HFF-Myc (cell line): ENCODE results near the gene IFI27L1.

Source experiments
- DNase-seq: peaks from one replicate; pipeline ENCODE4 v3.0.0-alpha.2; 2011; ENCODE audit warnings: low read depth; ENCODE audit errors: extremely low read depth
- H3K4me3 ChIP-seq: replicated peaks from 2 replicates; pipeline ENCODE4 v1.5.1; 2011; ENCODE audit warnings: low read depth, mild to moderate bottlenecking, control low read depth, low read length
- CTCF ChIP-seq: IDR thresholded peaks from 2 replicates; pipeline ENCODE4 v1.5.1; 2012; ENCODE audit warnings: mild to moderate bottlenecking, low read depth, low read length, control low read depth; ENCODE audit errors: missing control alignments

Gene IFI27L1

DNA sequence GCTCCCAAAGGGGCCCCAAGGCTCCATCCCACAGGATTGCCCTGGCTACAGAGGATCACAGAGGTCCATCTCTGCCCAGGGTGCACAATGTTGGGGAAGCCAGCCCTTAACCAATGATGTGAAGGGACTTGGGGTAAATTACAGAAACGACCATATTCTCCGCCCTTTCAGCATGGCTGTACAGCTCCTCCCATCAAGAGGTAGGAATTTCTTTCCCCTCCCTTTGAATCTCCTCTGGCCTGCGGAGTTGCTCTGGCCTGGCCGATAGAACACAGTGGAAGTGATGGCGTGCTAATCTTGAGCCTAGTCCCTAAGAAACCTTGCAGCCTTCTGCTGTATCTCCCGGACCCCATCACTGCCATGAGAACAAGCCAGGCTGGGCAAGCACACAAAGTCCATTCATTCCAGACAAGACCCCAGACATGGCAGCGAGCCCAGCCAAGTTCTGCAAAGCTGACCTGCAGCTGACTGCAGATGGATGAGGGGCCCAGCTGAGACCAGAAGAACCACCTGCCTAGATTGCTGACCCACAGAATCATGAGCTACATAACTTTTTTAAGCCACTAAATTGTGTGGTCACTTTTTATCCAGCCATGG lies 22.5 kb downstream of the IFI27L1 start:
- no peak for TF ChIP-seq CTCF
- H3K4me3 ChIP-seq = no peak overlapping the region
- no peak for DNase-seq

DNA sequence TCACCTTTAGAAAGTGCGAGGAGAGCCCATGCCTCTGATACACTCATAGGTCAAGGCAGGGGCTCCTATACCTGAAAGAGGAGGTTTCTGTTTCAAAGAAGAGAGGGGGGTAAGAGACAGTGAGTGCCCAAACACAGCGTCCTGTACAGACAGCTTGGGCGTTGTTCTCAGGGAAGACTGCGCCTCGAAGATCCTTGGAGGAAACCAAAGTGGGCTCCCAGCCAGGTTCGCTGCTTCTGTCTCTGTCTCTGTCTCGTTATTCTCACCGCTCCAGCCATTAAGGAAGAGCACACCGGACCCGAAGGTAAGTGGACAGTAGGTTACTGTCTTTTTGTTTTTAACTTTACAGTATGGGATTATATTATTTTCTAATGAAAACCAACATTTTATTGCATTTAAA lies 23.6 kb downstream of the IFI27L1 start:
- DNase-seq = no peak
- TF ChIP-seq CTCF = no peak
- no peak overlapping the region for H3K4me3 ChIP-seq

DNA sequence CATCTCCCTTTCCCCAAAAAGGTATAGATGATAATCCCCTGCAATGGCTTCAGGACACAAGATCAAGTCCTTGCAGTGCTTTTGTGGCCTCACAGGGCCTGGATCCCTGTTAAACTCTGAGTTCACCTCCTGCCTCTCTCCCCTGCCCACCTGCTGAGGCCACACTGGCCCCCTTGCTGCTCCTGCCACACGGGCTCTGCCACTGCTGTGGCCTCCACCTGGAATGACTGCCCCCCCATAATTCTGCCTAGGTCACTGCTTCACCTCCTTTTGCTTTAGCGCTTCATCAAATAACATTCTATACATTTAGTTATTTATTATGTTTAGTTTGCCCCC lies 28.8 kb downstream of the IFI27L1 start:
- H3K4me3 ChIP-seq = no peak overlapping the region
- no peak for DNase-seq
- no peak for TF ChIP-seq CTCF

- DNase-seq = no peak
- no peak for TF ChIP-seq CTCF
- no peak within 1 kb of the TSS for H3K4me3 ChIP-seq
These were observed 29.6 kb downstream of the IFI27L1 start, which contains the start of gene IFI27 for GRCh38 chr14:94110552-94111181. TSS of gene IFI27 (plus strand) at chr14:94110736.

- TF ChIP-seq CTCF = no peak
- no peak overlapping the region for H3K4me3 ChIP-seq
- no peak for DNase-seq
These were observed 30.4 kb downstream of the IFI27L1 start for GRCh38 chr14:94111276-94112095.

- DNase-seq = no peak
These were observed 31.5 kb downstream of the IFI27L1 start for GRCh38 chr14:94112513-94113063.

More at GRCh38 chr14:94112513-94113063, 31.5 kb downstream of the IFI27L1 start:
- no peak overlapping the region for H3K4me3 ChIP-seq
- no peak for TF ChIP-seq CTCF
